Fibroblast of pulmonary artery (primary cell): ENCODE results near the gene CENPP.
"Not testable (repeated sequence)": the region's sequence is repeated elsewhere in the genome, so short reads cannot be mapped to it uniquely, and the experiment has no call there.

Experiments used
- DNase-seq: peaks from one replicate; pipeline ENCODE4 v3.0.0-alpha.2; 2010; ENCODE audit warnings: low read depth
- H3K4me3 ChIP-seq: replicated peaks from 2 replicates; pipeline ENCODE4 v1.5.1; 2011; ENCODE audit warnings: low read depth, mild to moderate bottlenecking, control low read depth, low read length, moderate library complexity
- TF ChIP-seq, protein P1 (sequence below): IDR thresholded peaks from 2 replicates; pipeline ENCODE4 v1.5.1; 2011; ENCODE audit warnings: mild to moderate bottlenecking, control low read depth, low read length, inconsistent platforms; ENCODE audit errors: missing control alignments

The CENPP gene

DNA sequence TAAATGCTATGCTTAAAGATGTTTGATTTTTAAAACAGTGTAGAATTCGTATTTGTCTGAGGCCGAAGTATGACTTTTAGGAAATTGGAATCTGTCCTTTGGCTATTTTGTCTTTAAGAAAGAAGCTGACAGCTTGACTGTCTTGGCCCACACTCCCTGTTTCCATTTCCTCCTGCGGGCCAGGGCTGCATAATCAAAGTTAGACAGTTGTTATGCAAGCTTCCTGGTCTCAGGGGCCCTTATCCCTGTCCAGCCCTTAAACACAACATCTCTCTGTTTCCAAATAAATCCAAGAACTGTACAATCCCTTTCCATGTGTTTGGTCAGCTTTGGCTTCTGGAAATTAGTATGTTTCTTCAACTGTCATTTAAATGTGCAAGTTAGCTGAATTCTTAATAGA, 264.6 kb downstream of the CENPP start:
- peak; percentile 83 for DNase-seq
- no peak overlapping the region for H3K4me3 ChIP-seq
- TF ChIP-seq, protein P1, sequence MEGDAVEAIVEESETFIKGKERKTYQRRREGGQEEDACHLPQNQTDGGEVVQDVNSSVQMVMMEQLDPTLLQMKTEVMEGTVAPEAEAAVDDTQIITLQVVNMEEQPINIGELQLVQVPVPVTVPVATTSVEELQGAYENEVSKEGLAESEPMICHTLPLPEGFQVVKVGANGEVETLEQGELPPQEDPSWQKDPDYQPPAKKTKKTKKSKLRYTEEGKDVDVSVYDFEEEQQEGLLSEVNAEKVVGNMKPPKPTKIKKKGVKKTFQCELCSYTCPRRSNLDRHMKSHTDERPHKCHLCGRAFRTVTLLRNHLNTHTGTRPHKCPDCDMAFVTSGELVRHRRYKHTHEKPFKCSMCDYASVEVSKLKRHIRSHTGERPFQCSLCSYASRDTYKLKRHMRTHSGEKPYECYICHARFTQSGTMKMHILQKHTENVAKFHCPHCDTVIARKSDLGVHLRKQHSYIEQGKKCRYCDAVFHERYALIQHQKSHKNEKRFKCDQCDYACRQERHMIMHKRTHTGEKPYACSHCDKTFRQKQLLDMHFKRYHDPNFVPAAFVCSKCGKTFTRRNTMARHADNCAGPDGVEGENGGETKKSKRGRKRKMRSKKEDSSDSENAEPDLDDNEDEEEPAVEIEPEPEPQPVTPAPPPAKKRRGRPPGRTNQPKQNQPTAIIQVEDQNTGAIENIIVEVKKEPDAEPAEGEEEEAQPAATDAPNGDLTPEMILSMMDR = no peak

DNA sequence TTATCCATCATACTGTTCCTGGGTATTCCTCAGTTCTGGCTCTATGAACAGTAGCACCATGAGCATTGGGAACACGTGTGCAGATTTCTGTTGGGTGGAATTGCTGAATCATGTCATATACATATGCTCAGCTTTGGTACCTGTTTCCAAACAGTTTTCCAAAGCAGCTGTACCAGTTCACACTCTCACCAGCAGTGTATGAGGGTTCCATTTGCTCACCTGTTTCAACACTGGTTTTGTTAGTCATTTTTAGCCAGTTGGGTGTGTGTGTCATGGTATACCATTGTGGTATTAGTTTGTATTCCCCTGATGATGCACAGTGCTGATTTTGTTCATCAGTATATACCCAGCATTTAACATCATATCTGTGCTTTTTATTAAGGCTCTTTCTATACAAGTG, 266.8 kb downstream of the CENPP start:
- TF ChIP-seq, protein P1 = no peak
- DNase-seq = no peak
- H3K4me3 ChIP-seq = no peak overlapping the region

DNA sequence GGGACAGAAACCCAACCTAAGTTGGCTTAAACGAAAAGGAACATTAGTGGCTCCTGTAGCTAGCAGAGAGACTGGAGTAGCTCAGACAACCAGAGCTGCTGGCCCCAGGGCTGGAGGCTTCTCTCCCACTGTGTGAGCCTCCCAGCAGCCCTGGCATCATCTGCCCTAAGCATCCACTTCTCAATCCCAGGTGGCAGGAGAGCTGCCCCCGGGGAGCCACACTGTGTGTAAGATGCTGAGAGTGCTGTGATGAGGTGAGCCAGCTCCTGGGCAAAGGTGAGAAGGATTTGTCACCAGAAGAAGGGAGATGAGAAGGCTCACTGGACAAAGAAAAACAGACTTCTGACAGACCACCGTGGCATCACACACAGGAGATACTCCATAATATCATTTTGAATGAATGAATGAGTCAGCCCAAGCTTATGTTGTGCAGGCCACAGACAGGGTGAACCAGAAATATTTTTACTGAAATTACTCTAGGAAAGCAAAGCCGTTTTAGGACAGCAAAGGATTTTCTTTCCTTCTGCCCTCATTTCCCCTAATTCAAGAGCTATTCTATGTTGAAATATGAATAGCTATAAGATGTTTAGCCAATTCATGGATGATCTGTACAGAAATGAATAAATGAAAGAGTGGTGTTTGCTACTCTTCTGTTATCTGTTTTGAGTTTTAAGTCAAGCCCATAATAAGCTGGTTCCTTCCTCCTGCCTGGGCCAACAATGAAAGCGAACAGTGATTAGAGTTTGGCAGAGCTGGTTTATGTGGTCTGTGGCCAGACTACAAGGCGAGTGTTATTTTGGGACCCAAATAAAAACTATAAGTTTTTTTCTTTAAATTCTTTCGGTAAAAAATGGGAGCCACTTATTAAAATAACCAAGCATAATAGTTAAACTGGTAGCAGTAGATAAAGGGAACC, 267.5 kb downstream of the CENPP start:
- TF ChIP-seq, protein P1 = no peak
- no peak overlapping the region for H3K4me3 ChIP-seq
- DNase-seq = no peak

DNA sequence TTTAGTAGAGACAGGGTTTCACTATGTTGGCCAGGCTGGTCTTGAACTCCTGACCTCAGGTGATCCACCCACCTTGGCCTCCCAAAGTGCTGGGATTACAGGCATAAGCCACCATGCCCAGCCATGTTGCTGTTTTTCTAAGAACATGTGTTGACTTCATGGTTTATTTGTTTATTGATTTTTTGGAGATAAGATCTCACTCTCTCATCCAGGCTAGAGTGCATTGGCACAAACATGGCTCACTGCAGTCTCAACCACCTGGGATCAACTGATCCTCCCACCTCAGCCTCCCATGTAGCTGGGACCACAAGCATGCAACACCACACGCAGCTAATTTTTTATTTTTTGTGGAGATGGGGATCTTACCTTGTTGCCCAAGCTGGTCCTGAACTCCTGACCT, 269.3 kb downstream of the CENPP start:
- H3K4me3 ChIP-seq, DNase-seq: not testable (repeated sequence)

DNA sequence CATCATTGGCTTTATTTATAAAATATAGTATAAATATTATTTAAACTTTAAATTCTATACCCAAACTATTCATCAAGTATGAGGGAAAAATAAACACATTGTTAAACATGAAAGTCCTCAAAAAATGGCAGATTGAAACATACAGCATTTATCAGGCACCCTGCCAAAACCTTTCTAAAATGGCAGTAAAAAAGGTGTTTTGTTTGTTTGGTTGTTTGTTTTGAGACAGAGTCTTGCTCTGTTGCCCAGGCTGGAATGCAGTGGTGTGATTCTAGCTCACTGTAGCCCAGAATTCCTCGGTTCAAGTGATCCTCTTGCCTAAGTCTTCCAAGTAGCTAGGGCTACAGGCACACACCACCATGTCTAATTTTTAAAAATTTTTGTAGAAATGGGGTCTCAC, 270.2 kb downstream of the CENPP start:
- no peak for DNase-seq
- TF ChIP-seq, protein P1 = no peak
- no peak overlapping the region for H3K4me3 ChIP-seq

DNA sequence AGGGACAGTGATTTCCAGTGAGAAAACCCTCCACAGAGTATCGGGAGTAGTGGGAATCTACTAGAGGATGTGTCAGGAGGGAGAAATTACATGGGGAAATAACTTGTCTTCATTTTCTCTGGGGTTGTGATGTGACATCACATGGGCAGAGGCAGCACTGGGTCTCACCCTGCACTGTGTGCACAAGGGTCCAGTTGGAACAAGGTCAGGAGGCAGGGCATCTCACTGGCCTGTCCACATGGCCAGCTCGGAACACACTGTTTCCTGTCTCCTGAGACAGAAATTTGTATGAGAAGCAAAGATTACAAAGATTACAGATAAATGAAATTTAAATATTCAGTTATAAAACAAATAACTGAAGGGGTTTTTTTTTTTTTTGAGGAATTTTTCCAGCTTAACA, 272.6 kb downstream of the CENPP start:
- no peak overlapping the region for H3K4me3 ChIP-seq
- DNase-seq = no peak
- TF ChIP-seq, protein P1 = no peak

DNA sequence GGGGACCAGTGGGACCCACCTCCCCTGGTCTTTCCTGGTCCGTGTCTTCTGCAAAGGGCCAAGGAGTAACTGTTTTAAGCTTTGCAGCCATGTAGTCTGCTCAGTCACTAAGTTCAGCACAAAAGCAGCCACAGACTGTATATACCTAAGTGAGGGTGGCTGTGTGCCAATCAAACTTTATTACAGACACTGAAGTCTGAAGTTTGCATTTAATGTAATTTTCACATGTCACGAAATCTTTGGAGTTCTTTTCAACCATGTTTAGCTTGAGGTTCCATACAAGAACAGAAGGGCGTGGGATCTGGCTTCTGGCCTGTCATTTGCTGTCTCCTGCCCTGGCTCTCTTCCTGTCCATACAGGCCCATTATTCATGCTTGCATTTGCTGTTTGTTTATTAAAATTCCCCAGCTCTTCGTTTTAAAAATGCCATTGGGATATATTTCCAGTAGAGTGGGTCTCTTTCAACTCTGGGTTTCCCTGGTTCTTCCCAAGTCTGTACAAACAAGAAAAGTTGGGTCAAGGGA, 274.2 kb downstream of the CENPP start:
- no peak overlapping the region for H3K4me3 ChIP-seq
- DNase-seq = no peak
- TF ChIP-seq, protein P1 = no peak
